ENCODE measurements around the gene NRN1L. TPM values are rescaled to one million over a fixed set of nuclear protein-coding genes. Genes with fewer than 3 reads are reported as not detected.
A peak's percentile ranks its signal among the peaks of the same experiment; 100 is the strongest.
"Not testable (repeated sequence)": the region's sequence is repeated elsewhere in the genome, so short reads cannot be mapped to it uniquely, and the experiment has no call there.

The NRN1L gene
- total RNA-seq, 1 donor from 2014 or later, result 1.0 TPM

GRCh38 chr16:67914758-67915495 lies 30.2 kb downstream of the NRN1L start:
- Mint-ChIP-seq H3K9me3 (ENCODE audit: unreplicated experiment) (peaks cover 5% of the 10 kb centered on the region), H3K27me3 (ENCODE audit: unreplicated experiment) (peaks cover 3% of the 10 kb centered on the region), H3K4me1 (ENCODE audit: low read depth, unreplicated experiment) (peaks cover 16% of the 10 kb centered on the region), H3K4me3 (ENCODE audit: unreplicated experiment) (no peak overlapping the region), H3K27ac (ENCODE audit: unreplicated experiment) (peak overlapping the region; percentile 41), H3K36me3 (ENCODE audit: unreplicated experiment) (no peaks in the 10 kb centered on the region)
- TF ChIP-seq CTCF (IDR thresholded peaks at IDR 0.05; ENCODE audit: partially characterized antibody, unreplicated experiment), result no peak
- no peak for DNase-seq

GRCh38 chr16:67915496-67915769 lies 30.7 kb downstream of the NRN1L start:
- H3K36me3 Mint-ChIP-seq (ENCODE audit: unreplicated experiment); H3K4me3 Mint-ChIP-seq (ENCODE audit: unreplicated experiment): not testable (repeated sequence)
- peak overlapping the region; percentile 43 for H3K27ac Mint-ChIP-seq (ENCODE audit: unreplicated experiment)

GRCh38 chr16:67915831-67916723 lies 31.4 kb downstream of the NRN1L start:
- DNase-seq, result no peak
- H3K4me3 Mint-ChIP-seq (ENCODE audit: unreplicated experiment), result no peak overlapping the region
- H3K9me3 Mint-ChIP-seq (ENCODE audit: unreplicated experiment), result peaks cover 5% of the 10 kb centered on the region
- H3K27me3 Mint-ChIP-seq (ENCODE audit: unreplicated experiment), result peaks cover 3% of the 10 kb centered on the region
- peak overlapping the region; percentile 43 for H3K27ac Mint-ChIP-seq (ENCODE audit: unreplicated experiment)
- peaks cover 16% of the 10 kb centered on the region for H3K4me1 Mint-ChIP-seq (ENCODE audit: low read depth, unreplicated experiment)
- TF ChIP-seq CTCF (IDR thresholded peaks at IDR 0.05; ENCODE audit: partially characterized antibody, unreplicated experiment), result no peak
- no peaks in the 10 kb centered on the region for H3K36me3 Mint-ChIP-seq (ENCODE audit: unreplicated experiment)

More at GRCh38 chr16:67915496-67915769, 30.7 kb downstream of the NRN1L start:
- H3K27me3 Mint-ChIP-seq (ENCODE audit: unreplicated experiment); DNase-seq; H3K9me3 Mint-ChIP-seq (ENCODE audit: unreplicated experiment): not testable (repeated sequence)
- H3K4me1 Mint-ChIP-seq (ENCODE audit: low read depth, unreplicated experiment), result peaks cover 16% of the 10 kb centered on the region

GRCh38 chr16:67917140-67917851 lies 32.6 kb downstream of the NRN1L start:
- DNase-seq, result peak; percentile 55
- Mint-ChIP-seq H3K4me3 (ENCODE audit: unreplicated experiment) (peak overlapping the region; percentile 26), H3K27ac (ENCODE audit: unreplicated experiment) (peak overlapping the region; percentile 75), H3K9me3 (ENCODE audit: unreplicated experiment) (peaks cover 6% of the 10 kb centered on the region), H3K4me1 (ENCODE audit: low read depth, unreplicated experiment) (peaks cover 16% of the 10 kb centered on the region), H3K27me3 (ENCODE audit: unreplicated experiment) (peaks cover 6% of the 10 kb centered on the region), H3K36me3 (ENCODE audit: unreplicated experiment) (no peaks in the 10 kb centered on the region)
- TF ChIP-seq CTCF (IDR thresholded peaks at IDR 0.05; ENCODE audit: partially characterized antibody, unreplicated experiment), result no peak

- peaks cover 6% of the 10 kb centered on the region for H3K27me3 Mint-ChIP-seq (ENCODE audit: unreplicated experiment)
These were observed 33.2 kb downstream of the NRN1L start for GRCh38 chr16:67917852-67918236.

More at GRCh38 chr16:67917852-67918236, 33.2 kb downstream of the NRN1L start:
- DNase-seq, result no peak
- peaks cover 6% of the 10 kb centered on the region for H3K9me3 Mint-ChIP-seq (ENCODE audit: unreplicated experiment)
- H3K4me3 Mint-ChIP-seq (ENCODE audit: unreplicated experiment), result peak overlapping the region; percentile 26
- peak overlapping the region; percentile 75 for H3K27ac Mint-ChIP-seq (ENCODE audit: unreplicated experiment)
- TF ChIP-seq CTCF (IDR thresholded peaks at IDR 0.05; ENCODE audit: partially characterized antibody, unreplicated experiment), result no peak
- peaks cover 16% of the 10 kb centered on the region for H3K4me1 Mint-ChIP-seq (ENCODE audit: low read depth, unreplicated experiment)
- no peaks in the 10 kb centered on the region for H3K36me3 Mint-ChIP-seq (ENCODE audit: unreplicated experiment)
